Activated CD4-positive, CD25-positive, alpha-beta regulatory T cell treated with anti-CD3 and anti-CD28 coated beads, Interleukin-2, amount 50 U/mL, for 16 hours (primary cell): ENCODE measurements around the gene VPS16.

ENCODE experiments used
- DNase-seq: peaks from one replicate; pipeline ENCODE4 v3.0.0-alpha.2; 2020; ENCODE audit warnings: low read depth, low spot score

Gene VPS16

DNA sequence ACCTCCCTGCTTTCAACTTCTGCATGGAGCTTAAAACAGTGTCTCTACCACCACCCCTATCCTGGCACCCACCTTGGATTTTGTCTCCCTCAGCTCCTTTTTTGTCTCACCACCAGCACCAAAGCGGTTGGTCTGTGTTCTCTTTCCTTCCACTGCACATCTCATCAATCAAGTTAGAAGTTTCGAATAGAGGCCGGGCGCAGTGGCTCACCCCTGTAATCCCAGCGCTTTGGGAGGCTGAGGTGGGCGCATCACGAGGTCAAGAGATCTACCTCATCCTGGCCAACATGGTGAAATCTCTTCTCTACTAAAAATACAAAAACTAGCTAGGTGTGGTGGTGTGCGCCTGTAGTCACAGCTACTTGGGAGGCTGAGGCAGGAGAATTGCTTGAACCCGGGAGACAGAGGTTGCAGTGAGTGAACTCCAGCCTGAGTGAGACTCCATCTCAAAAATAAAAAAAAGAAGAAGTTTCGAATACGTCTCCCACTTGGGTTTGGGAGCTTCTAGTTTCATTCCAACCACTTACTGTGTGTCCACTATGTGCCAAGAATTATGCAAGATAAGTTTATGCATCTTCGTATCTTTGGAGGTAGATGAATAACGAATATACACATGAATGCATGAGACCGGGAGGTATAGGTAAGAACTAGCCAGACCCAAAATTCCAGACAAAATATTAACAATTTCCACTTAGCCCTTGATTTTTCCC is 6.0 kb upstream of the VPS16 start:
- no peak for DNase-seq

DNA sequence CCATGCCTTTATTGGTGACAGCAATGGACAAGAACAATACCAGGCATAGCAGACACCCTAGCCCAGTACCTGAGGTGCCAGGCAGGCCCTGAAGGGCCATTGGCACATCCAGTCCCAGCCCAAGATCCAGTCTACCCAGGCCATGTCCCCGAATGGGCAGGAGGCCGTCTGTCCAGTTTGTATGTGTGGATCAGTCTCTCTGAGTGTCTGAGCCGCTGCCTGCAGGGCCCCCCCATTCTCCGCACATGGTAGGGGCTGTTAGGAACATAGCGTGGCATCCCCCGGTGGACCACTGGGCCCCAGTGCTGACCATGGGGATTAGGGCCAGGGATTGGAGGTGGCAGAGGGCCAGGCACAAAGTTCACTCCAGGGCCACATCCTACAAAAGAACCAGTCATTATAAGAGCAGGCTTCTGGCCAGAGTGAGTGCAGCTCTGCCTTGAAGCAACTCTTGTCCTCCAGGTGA is 5.2 kb upstream of the VPS16 start:
- DNase-seq = no peak

DNA sequence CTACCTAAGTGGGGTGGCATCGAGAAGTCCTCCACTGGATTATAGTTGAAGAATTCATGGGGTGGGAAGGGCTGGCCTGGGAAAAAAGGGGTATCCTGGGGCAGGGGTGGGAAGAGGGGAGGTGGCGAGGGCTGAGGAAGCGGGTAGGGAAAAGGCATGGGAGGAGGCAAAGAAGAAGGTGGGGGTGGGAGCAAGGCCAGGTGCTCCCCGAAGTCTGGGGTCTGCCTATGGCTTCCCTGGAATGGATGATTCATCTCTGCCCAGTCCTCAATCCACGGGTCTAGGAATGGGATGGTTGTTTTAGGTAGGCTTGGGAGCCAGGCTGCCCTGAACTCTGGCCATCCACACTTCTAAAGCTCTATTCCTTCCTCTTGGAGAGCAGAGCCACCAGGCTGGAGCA is 4.5 kb upstream of the VPS16 start:
- DNase-seq = no peak

DNA sequence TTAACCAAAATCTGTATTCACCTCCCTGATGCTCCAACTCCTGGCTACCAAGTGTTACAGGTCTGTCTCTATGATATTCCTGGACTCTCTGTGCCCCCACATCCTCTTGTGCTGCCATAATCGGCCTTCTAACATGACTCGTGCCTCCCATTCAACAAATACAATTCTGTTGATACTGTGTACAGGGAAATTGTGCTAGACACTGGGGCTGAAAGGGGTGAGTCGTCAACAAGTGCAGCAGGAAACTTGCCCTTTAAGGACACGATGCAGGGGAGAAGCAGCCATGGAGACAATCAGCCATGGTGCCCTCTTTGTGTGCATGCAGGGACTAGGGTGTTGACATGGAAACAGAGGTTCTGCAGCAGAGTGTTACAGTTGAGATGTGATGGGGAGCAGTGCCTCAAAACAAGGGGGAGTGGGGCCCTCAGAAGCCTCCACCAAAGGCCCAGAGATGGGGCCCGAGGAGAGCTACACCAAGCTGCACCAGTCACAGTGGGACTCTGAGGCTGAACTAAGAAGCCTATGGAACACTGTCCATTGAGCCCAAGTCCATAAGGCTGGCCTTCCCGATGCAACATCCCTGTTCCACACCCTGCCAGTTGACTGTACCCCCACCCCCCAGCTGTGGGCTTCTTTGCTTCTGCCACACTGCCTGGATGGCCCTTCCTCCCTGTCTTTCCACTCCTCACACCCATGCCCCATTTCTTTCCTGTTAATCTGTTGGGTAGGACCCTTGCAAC is 3.2 kb upstream of the VPS16 start:
- DNase-seq = no peak

DNA sequence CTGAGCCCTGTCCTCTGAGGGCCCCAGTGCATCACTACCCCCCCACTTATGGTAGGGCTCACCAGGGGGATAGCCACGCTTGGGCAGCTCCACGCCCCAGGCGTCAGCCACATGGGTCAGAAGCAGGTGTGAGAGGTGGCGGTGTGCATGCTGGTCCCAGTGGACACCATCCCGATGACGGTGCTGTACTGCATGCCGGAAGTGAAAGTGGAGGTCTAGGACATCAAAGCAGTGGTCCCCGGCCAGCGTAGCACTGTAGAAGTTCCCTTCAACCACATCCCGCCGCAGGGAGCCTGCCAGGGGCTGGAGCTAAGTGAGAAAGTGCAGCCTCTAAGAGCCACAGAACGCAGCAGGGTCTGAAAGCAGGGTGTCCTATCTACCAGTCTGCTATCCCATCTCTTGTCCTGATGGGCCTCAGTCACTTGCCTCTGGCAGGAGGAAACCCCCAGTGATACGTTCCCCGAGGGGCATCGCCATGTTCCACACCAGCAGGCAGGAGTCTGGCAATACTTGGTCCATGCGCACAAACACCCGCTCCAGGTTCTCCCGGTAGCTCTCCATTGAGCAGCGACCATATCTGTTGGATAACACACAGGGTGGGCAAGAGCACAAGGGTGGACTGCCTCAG is 2.3 kb upstream of the VPS16 start:
- DNase-seq = no peak

DNA sequence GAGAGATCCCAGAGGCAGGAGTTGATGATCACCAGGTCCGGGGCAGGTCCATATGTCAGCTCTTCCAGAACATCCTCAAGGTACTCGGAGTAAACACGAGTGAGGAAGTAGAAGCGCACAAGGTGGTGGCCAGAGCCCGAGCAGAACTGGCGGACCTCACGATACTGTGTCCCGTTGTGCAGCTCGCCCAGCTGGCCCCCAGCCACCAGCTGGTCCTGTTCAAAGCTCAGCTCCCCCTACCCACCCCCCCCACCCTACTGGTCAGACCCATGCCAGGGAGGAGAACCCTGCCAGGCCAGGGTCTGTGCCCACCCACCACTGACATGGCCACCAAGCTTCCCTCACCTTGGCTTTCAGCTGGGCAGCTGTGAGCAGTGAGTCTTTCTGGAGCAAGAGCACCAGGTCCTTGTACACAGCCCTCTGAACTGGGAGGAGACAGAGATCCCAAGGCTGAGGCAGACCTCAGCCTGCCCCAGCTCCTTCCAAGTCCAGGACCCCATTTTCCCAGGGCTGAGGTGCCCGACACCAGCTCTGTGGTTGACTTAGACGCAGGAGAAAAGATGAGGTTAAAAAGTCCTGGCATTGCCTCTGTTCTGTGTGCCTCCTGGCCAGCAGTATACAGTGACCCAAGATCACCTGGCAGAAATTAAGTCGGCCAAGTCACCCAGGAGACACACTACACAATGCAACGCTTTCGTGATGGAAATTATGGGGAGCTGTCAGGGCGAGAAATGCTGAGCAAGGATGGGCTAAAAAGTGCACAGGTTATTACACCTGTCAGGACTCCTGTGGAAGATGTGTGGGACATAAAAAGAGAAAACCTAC is 1.5 kb upstream of the VPS16 start:
- no peak for DNase-seq

DNA sequence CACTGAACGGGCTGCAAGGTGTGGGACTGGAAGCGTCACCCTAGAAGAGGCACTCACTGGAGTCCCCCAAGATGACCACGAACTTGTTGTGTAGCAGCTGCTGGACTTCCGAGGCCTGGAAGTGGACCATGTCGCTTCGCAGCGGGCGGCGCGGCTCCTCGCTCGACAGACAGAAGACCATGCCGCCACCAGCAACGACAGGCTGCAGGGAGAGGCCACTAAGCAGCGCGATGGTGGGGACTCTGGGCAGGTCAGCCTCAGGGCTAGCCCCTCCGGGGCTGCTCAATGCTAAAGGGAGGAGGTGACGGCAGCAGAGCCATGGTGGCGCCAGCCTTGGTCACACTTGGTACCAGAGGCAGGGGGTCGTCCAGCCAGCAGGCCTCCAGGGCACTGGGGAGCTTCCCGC is 810 bp upstream of the VPS16 start:
- DNase-seq = no peak

DNA sequence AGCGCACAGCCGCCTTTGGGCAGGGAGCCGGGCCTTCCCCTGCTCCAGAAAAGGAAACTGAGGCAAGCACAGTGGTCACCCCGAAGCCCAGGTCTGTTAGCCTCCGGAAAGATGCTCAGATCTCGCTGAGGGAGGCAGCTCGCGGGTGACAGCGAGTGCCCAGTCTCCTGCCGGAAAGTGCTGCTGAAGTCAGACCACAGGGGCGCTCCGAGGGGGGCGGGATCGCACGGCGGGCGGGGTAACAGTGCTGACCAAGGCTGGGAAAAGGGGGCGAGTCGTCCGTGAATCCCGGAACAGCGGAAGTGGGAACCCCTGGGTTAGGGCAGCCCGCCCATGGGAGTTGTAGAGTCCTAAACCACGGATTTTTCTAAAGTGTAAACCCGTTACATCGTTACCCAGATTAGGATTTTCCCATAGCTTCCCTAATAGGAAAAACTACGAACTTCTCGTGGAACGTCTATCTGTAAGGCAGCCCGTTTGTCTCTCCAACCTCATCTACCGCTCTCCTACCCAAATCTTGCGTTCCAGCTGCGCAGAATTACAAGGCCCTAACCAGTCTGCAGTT is 504 bp downstream of the VPS16 start:
- no peak for DNase-seq

DNA sequence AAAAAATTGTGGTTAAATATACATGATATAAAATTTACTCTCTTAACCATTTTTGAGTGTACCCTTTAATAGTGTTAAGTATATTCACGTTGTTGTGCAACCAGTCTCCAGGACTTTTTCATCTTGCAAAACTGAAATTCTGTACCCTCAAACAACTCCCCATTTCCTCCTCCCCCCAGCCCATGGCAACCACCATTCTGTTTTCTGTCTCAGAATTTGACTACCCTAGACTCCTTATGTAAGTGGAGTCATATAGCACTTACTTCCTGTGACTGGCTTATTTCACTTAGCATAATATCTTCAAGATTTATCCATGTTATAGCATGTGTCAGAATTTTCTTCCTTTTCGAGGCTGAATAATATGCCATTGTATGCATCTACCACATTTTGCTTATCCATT is 5.1 kb downstream of the VPS16 start:
- no peak for DNase-seq

DNA sequence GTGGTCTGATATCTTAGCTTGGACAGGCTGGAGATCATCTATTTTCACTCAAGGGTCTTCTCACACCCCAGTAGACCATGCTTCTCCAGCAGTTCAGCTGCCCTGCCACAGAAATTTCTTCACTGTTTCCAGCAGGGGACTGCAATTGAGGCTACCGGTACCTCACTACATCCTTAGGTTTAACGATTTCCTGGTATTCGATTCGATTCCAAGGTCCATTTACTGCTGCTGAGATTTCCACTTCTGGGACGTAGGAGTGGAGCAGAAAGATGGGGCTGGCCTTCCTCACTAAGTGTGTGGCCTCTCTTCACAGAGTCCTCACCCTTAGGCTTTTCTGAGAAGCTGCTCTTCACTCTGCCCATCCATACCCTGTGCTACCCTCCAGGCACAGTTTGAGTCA is 6.2 kb downstream of the VPS16 start:
- DNase-seq = no peak

DNA sequence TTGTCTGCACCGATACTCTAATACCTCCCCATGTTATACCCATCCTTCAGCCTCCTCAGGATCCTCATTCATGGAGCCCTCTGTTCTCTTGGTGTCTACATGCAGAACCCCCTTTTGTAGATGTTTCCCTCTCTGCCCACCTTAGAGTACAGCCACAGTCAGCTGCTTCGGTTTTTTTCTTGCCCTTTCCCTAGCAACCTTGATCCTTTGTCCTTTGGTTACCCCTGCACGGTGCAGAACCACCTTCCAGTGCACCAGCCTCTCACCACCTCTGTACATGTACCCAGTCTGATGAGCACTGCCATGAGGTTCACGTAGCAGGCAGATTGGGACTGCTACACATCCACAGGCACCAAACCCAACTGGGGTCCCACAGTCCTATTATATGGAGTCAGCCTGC is 7.3 kb downstream of the VPS16 start:
- no peak for DNase-seq

DNA sequence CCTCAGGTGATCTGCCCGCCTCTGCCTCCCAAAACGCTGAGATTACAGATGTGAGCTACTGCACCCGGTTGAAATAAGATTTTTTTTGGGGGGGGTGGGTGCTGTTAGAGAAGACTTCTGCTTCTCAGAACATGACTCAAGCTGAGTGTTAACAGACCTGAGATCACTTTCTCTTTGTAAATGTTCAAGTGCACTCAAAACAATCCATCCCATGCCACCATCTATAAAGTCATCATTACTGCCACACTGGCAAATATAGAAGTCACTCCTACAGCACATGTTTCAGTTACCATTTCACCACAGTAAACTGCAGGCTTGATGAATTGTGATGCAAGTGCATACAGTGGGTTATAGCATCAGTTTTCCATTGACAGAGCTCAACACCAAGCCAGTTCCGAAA is 9.0 kb downstream of the VPS16 start:
- DNase-seq = no peak

DNA sequence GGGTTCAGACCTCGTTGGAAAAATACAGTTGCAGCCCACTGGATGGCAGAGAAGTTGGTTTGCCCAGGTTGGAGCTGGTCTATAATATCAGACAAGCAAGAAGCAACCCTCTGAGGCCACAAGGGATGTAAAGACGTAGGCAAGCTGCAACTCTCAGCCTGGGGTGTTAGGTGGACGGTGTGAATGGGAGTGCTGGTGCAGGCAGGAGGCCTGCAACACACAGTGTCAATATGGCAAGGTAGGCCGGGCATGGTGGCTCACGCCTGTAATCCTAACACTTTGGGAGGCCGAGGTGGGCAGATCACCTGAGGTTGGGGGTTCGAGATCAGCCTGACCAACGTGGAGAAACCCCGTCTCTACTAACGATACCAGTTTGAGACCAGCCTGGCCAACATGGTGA is 10.5 kb downstream of the VPS16 start:
- no peak for DNase-seq

DNA sequence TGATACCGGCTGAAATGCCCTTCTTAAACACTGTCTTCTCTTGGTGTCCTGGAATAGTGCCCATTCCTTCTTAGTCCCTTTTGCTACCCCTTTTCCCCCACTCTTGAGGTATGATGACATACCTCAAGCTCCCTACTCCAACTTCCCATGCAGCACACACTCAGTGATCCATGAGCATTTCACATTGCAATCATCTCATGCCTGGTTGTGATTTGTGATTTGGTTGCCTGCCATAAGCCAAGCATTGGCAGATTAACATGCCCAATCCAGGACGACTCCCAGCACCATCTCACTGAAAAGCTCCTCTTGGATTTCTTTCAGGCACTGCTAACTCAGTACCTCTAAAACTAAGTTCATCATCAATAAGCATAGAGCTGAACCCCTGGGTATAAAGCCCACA is 18.0 kb downstream of the VPS16 start:
- DNase-seq = no peak

DNA sequence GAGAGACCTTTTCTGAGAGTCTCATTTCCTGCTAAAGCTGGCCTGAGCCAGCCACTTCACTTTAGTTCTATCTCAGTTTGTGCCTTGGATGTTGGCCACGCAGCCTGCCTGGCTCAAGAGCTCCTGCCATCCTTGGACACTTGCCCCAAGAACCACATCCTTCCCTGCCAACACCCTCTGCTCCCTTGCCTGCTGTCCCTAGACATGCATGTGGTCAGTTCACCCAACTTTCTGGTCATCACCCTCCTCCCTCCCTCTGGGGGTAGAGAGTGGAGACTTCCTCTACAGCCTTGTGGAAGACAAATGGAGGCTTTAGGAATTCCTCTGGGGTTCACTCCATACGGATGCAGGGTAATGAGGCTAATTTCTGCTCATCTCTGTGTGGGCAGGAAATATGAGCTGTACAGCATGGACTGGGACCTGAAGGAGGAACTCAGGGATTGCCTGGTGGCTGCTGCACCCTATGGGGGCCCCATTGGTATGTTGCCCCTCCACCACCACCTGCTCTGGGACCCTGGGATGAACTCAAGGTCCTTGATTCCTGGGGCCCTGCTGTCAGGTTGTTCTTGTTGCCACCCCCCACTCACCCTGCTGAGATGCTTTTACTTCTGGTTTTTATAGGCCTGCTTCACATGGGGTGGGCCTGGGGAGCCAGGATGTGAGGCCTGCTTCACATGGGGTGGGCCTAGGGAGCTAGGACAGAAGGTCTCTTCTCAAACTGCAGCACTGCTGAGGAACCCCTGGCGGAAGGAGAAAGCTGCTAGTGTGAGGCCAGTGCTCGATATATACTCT is 19.0 kb downstream of the VPS16 start:
- no peak for DNase-seq

DNA sequence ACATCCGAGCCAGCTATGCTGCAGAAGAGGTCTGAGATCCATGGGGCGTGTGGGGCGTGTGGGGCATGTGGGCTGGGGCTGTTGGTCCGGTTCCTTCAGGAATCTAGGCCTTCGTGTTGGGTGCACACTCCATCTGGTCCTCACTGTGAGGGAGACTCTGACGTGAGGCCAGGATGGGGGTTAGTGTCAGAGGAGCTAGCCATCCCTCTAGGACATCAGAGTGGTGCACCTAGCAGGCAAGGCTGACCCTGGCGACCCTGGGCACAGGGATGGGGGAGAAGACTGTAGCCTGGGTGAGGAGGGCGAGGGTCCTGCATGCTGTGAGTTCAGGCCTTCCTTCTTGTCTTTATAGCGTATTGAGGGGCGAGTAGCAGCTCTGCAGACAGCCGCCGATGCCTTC is 24.1 kb downstream of the VPS16 start:
- DNase-seq = no peak

DNA sequence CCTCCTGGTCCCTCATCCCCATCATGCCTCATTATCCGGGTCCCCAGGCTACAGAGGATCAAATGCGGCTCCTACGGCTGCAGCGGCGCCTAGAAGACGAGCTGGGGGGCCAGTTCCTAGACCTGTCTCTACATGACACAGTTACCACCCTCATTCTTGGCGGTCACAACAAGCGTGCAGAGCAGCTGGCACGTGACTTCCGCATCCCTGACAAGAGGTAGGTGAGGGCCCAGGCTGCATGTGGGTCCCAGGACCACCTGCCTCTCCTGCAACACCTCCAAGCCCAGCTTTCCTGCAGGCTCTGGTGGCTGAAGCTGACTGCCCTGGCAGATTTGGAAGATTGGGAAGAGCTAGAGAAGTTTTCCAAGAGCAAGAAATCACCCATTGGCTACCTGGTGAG is 24.6 kb downstream of the VPS16 start:
- no peak for DNase-seq

DNA sequence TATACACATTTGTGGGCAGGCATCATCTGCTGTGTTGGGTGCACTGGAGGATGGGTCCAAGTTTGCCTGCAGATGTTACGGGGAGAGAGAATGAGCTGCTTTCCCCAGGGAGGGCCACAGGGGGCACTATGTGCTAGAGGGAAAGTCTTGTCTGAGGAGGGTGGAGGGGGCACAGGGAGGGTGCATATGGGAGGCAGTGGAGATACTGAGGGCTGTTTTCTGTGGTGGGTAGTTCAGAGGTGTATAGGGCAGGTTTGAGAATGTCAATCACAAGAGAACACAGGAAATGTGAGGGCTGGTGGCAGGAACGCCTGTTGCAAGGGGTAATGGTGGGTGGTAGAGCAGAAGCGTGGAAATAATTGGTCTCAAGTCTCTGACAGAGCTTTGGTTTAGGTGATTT is 25.1 kb downstream of the VPS16 start:
- DNase-seq = no peak

DNA sequence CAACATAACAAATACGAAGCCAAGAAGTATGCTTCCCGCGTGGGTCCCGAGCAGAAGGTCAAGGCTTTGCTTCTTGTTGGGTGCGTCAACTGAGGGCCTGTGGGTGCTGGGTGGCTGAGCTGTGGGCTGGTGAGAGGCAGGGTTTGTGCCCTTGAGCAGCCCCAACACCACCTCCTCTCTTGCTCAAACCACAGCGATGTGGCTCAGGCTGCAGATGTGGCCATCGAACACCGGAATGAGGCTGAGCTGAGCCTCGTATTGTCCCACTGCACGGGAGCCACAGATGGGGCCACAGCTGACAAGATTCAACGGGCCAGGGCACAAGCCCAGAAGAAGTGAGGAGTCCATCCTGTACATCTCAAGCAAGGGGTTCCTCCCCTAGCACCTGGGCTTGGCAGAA is 25.7 kb downstream of the VPS16 start:
- DNase-seq = no peak

DNA sequence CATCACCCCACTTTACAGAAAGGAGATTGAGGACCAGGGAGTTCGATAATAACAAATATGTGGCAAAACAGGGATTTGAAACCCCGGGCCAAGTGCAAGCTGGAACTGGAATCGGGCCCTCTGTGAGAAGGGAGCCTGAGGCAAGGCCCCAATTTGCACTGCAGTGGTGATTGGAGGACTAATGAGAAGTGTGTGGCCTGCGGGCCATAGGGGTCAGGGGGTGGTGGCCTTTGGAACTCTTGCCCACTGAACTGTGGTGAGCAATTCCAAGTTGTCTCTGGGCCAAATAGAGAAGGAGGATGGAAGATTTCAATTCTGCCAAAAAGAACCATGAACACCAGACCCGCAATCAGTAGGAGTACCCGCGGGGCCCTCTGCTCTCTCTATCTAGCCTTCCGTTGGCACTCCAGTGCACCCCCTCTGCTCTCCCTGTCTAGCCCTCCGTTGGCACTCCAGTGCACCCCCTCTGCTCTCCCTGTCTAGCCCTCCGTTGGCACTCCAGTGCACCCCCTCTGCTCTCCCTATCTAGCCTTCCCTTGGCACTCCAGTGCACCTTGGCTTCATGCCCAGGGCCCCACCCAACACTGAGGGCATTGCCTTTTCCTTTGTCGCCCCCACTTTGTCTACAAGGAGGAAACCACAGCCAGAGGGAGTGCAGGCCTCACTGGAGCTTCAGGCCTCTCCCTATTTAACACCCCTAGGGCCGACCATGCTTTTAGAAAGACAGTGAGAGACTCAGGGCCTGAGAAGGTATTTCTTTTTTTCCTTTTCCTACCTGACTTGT is 26.7 kb downstream of the VPS16 start:
- no peak for DNase-seq
